Raji (cell line): ENCODE results near the gene ABHD17B.

Source experiments
- POLR2A ChIP-seq: IDR thresholded peaks from 2 replicates; pipeline ENCODE4 v1.6.1; 2011; ENCODE audit warnings: low read depth, low read length, control low read depth; ENCODE audit not compliant: insufficient read depth

Gene ABHD17B

DNA sequence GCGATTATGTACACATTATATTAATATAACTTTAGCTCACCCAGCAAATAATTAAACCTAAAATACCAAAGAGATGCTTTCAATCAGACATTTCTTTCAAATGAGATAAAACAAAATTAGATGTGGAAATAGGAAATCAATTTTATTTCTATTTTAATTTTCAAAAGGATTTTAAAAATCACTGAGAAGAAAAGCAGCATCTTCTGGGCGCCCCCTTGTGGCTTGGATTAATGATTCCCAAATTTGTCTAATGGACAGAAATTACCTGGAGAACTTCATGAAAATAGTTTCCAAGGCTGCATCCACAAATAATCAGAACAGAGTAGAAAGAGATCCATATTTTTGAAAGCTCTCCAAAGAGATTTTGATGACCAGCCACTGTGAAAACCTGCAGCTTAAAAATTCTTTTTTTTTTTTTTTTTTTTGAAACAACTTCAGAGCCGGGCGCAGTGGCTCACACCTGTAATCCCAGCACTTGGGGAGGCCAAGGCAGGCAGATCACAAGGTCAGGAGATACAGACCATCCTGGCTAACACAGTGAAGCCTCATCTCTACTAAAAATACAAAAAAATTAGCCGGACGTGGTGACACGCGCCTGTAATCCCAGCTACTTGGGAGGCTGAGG is 91.8 kb downstream of the ABHD17B start:
- no peak for TF ChIP-seq POLR2A

DNA sequence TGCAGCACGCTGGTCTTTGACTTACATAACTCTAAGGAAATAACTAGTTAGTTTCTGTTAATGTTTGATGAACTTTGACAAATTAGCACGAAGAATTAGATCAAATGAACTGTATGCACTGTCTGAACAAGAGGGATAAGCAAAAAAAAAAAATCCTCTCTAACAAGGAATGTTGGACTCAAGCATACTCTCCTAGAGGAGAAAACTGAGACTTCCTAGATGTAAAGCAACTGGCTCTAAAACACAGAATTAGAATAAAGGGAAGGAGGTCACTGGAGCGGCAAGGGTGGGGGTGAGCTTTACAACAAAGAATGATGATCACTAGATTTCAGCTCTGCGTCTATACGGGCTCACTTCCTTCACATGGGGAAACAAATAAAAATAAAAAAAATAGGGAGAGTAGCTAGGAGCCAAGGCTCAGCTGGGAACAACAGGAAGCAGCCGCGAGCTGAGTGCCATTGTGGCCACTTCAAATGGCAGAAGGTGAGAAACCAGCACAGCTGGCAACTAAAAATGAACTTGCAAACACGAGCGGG is 94.0 kb downstream of the ABHD17B start:
- no peak for TF ChIP-seq POLR2A
